Prostate gland (tissue), 2 donors: Measurements from ENCODE around the gene OR10H5. TPM values are rescaled to one million over a fixed set of nuclear protein-coding genes. Genes with fewer than 3 reads are reported as not detected.

Experiments
- total RNA-seq, 2 donors: library from RNA; depleted of rRNA; stranded (reverse); fragments of >200 nt; gene quantifications; one replicate each; pipeline ENCODE4 v1.1.0, GENCODE V29; 2016

OR10H5 gene
- total RNA-seq, 2 donors from 2014 or later, result not detected

Other genes starting within 250 kb of the OR10H5 start
- gene CYP4F8, start 172.4 kb upstream of the OR10H5 start, total RNA-seq, result 10 to 100 TPM; 14.9 to 67.3 TPM
- 1 to 10 TPM in 1 of 2 donors, under 1 TPM in 1; 0.28 to 2.0 TPM for gene CYP4F3, start 146.8 kb upstream of the OR10H5 start, total RNA-seq
- 10 to 100 TPM in 1 of 2 donors, 1 to 10 TPM in 1; 6.9 to 50.9 TPM for gene CYP4F12, start 114.6 kb upstream of the OR10H5 start, total RNA-seq
- not detected for gene OR10H2, start 59.6 kb upstream of the OR10H5 start, total RNA-seq
- not detected for gene OR10H3, start 49.7 kb upstream of the OR10H5 start, total RNA-seq
- under 1 TPM; 0.64 to 0.97 TPM for gene OR10H1, start 28.0 kb downstream of the OR10H5 start, total RNA-seq
- gene CYP4F2, start 110.4 kb downstream of the OR10H5 start, total RNA-seq, result 10 to 100 TPM; 16.4 to 22.5 TPM
- gene CYP4F11, start 146.9 kb downstream of the OR10H5 start, total RNA-seq, result 10 to 100 TPM; 12.7 to 20.8 TPM
- not detected for gene OR10H4, start 161.3 kb downstream of the OR10H5 start, total RNA-seq